HCT116 (cell line): ENCODE measurements around the gene GFM2. TPM values are rescaled to one million over a fixed set of nuclear protein-coding genes. Genes with fewer than 3 reads are reported as not detected.

Experiments
- ATAC-seq: fragments of 200-7000 bp; cut with Tn5 transposase; 2 replicates; pipeline ENCODE4 v1.9.1; 2020; ENCODE audit warnings: mild to moderate bottlenecking, moderate library complexity
- BruUV-seq: library from RNA; stranded (reverse); fragments of 400-500 nt; replicated peaks from 2 replicates; lab custom pipeline; 2021; lab: Mats Ljungman, UMichigan
- CTCF ChIA-PET: fragments of 300-600 bp; sonication (Branson Sonifier 250); formaldehyde crosslinking; loops from one replicate; lab custom pipeline; 2021; ENCODE audit warnings: antibody characterized with exemption; lab: Charles Lee
- POLR2A ChIA-PET: fragments of 300-600, 350-600 bp; sonication (Branson Sonifier 250); formaldehyde crosslinking; loops from one replicate; lab custom pipeline; 2021; ENCODE audit warnings: antibody characterized with exemption; lab: Charles Lee
- RAD21 ChIA-PET, 2 experiments: fragments of 300-600 bp; sonication (Branson Sonifier 250); formaldehyde crosslinking; loops; one replicate each; lab custom pipeline; 2023; ENCODE audit warnings: low total read pairs in 2 of 2; ENCODE audit not compliant: uncharacterized antibody in 2 of 2, unreplicated experiment in 2 of 2, low non-redundant PET in 1 of 2; lab: Charles Lee
- DNase-seq: peaks from one replicate; pipeline ENCODE4 v3.0.0-alpha.2; 2010; ENCODE audit warnings: low read depth, low spot score
- H2AFZ ChIP-seq: fragments of 200-600 bp; shearing (Covaris generic), sonication (generic); 2 replicates; pipeline ENCODE4 v1.6.1; 2017; ENCODE audit warnings: low read depth, mixed run types, mixed read lengths, antibody characterized with exemption, low read length; ENCODE audit not compliant: poor library complexity, severe bottlenecking
- H3K27ac ChIP-seq: 2 replicates; pipeline ENCODE4 v1.5.1; 2012; ENCODE audit warnings: low read depth, low read length
- H3K27me3 ChIP-seq: fragments of 200-600 bp; sonication (generic); 2 replicates; pipeline ENCODE4 v1.6.1; 2016; ENCODE audit warnings: mixed run types, low read length, mixed read lengths; ENCODE audit not compliant: insufficient read depth
- H3K36me3 ChIP-seq, 2 experiments: fragments of 200-500 bp in 1 of 2; fragments of 200-600 bp in 1 of 2; sonication (Bioruptor generic) in 1 of 2; sonication (generic) in 1 of 2; 2 replicates each; pipeline versions ENCODE4 v1.5.1 to v1.6.1; 2014 to 2016; ENCODE audit warnings: low read length in 2 of 2, inconsistent platforms in 1 of 2, mixed read lengths in 1 of 2, mixed run types in 1 of 2; ENCODE audit not compliant: insufficient read depth in 2 of 2, control insufficient read depth in 1 of 2
- H3K4me1 ChIP-seq, 2 experiments: fragments of 200-600 bp in 1 of 2; sonication (generic) in 1 of 2; 2 replicates each; pipeline versions ENCODE4 v1.5.1 to v1.6.1; 2012 to 2017; ENCODE audit warnings: low read length in 2 of 2, inconsistent platforms in 1 of 2, mild to moderate bottlenecking in 1 of 2, mixed read lengths in 1 of 2, mixed run types in 1 of 2, moderate library complexity in 1 of 2; ENCODE audit not compliant: insufficient read depth in 2 of 2, control insufficient read depth in 1 of 2
- H3K4me2 ChIP-seq: fragments of 200-600 bp; sonication (generic); 2 replicates; pipeline ENCODE4 v1.6.1; 2017; ENCODE audit warnings: mixed run types, low read length, mixed read lengths
- H3K4me3 ChIP-seq, 2 experiments: fragments of 200-600 bp in 1 of 2; sonication (generic) in 1 of 2; replicated peaks in 1 of 2; 2 replicates each; pipeline ENCODE4 v1.5.1; 2011 to 2016; ENCODE audit warnings: low read length in 2 of 2, control low read depth in 1 of 2, low read depth in 1 of 2, mild to moderate bottlenecking in 1 of 2, mixed read lengths in 1 of 2, mixed run types in 1 of 2
- H3K79me2 ChIP-seq: fragments of 200-600 bp; sonication (generic); 2 replicates; pipeline ENCODE4 v1.6.1; 2017; ENCODE audit warnings: mild to moderate bottlenecking, mixed run types, low read length, moderate library complexity, mixed read lengths; ENCODE audit not compliant: insufficient read depth
- H3K9ac ChIP-seq: fragments of 200-600 bp; sonication (generic); 2 replicates; pipeline ENCODE4 v1.6.1; 2016; ENCODE audit warnings: low read length, mixed read lengths
- H3K9me2 ChIP-seq: fragments of 200-600 bp; sonication (generic), shearing (Covaris generic); 2 replicates; pipeline ENCODE4 v1.6.1; 2017; ENCODE audit warnings: mixed run types, mild to moderate bottlenecking, moderate library complexity; ENCODE audit not compliant: insufficient read depth
- H3K9me3 ChIP-seq, 2 experiments: fragments of 200-500 bp in 1 of 2; fragments of 200-600 bp in 1 of 2; sonication (Bioruptor generic) in 1 of 2; sonication (generic) in 1 of 2; 2 replicates each; pipeline ENCODE4 v1.6.1; 2014 to 2017; ENCODE audit warnings: low read length in 2 of 2, mixed read lengths in 2 of 2, inconsistent platforms in 1 of 2, low read depth in 1 of 2, mild to moderate bottlenecking in 1 of 2, mixed run types in 1 of 2, moderate library complexity in 1 of 2; ENCODE audit not compliant: control insufficient read depth in 1 of 2, insufficient read depth in 1 of 2
- H4K20me1 ChIP-seq: fragments of 200-600 bp; sonication (generic), shearing (Covaris generic); 2 replicates; pipeline ENCODE4 v1.6.1; 2017; ENCODE audit warnings: mixed run types, mild to moderate bottlenecking, moderate library complexity; ENCODE audit not compliant: insufficient read depth
- CBX3 ChIP-seq: IDR thresholded peaks from 2 replicates; pipeline ENCODE4 v1.6.1; 2012; ENCODE audit warnings: low read depth
- CEBPB ChIP-seq: IDR thresholded peaks from 2 replicates; pipeline ENCODE4 v1.6.1; 2012; ENCODE audit warnings: low read depth
- FOSL1 ChIP-seq: IDR thresholded peaks from 2 replicates; pipeline ENCODE4 v1.6.1; 2012; ENCODE audit warnings: low read depth
- POLR2A ChIP-seq: IDR thresholded peaks from 2 replicates; pipeline ENCODE4 v1.7.0; 2011; ENCODE audit warnings: borderline replicate concordance; ENCODE audit not compliant: insufficient read depth, insufficient read length; ENCODE audit errors: extremely low read depth
- SIN3A ChIP-seq: IDR thresholded peaks from 2 replicates; pipeline ENCODE4 v1.6.1; 2012; ENCODE audit warnings: low read depth
- SP1 ChIP-seq: IDR thresholded peaks from 2 replicates; pipeline ENCODE4 v1.6.1; 2012; ENCODE audit warnings: low read depth
- YY1 ChIP-seq: IDR thresholded peaks from 2 replicates; pipeline ENCODE4 v1.6.1; 2011; ENCODE audit warnings: low read length, low read depth, moderate library complexity, mild to moderate bottlenecking; ENCODE audit not compliant: insufficient replicate concordance; ENCODE audit errors: extremely low read depth
- ZBTB33 ChIP-seq: IDR thresholded peaks from 2 replicates; pipeline ENCODE4 v1.6.1; 2011; ENCODE audit warnings: mild to moderate bottlenecking, low read length, moderate library complexity; ENCODE audit not compliant: insufficient replicate concordance; ENCODE audit errors: extremely low read depth
- ZNF274 ChIP-seq: fragments of 200-500 bp; sonication (Bioruptor generic); IDR thresholded peaks from 2 replicates; pipeline ENCODE4 v1.6.1; 2014; ENCODE audit warnings: mild to moderate bottlenecking, low read depth, low read length, inconsistent platforms
- intact Hi-C: fragments of 100-400 bp; cut with micrococcal nuclease; formaldehyde crosslinking; loops from 2 replicates; pipeline ENCODE4 v1.10.0; 2022
- total RNA-seq: library from RNA; stranded (reverse); gene quantifications from one replicate; pipeline ENCODE4 v1.2.1, GENCODE V29; 2021; ENCODE audit not compliant: unreplicated experiment
- TF ChIP-seq, protein P1 (sequence below), 3 experiments: fragments of 200-600 bp in 1 of 3; sonication (generic) in 1 of 3; IDR thresholded peaks in 2 of 3; conservative IDR thresholded peaks in 1 of 3; 2 replicates each; pipeline ENCODE4 v1.5.1; 2012 to 2017; ENCODE audit warnings: low read depth in 2 of 3, low read length in 2 of 3, antibody characterized with exemption in 1 of 3, borderline replicate concordance in 1 of 3, control low read depth in 1 of 3, mild to moderate bottlenecking in 1 of 3, mixed read lengths in 1 of 3, mixed run types in 1 of 3, moderate library complexity in 1 of 3; ENCODE audit not compliant: insufficient read depth in 1 of 3
- TF ChIP-seq, protein P2 (sequence below): IDR thresholded peaks from 2 replicates; pipeline ENCODE4 v1.6.1; 2012

GFM2 gene
- total RNA-seq, 1 experiment from 2014 or later, result 25.0 TPM

GRCh38 chr5:74717596-74717995 is 49.3 kb downstream of the GFM2 start:
- intact Hi-C loops, result no loop called here

DNA sequence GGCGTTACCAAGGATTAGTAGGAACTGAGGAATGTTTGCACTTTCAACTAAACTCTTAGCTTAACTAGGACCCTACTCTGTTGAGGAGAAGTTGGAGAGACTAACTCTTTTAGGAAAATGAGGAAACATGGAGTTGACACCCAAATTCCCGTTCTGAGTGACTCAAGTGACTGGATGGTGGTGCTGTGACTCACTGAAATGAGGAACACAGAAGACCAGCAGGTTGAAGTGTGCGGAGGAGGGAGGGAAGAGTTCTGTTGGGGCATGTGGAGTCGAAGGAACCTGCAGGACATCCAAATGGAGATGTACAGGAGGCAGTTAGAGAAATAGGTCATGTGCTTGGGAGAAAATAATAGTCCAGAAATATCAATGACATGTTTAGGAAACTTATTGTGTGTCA is 73.7 kb downstream of the GFM2 start:
- H3K4me2 ChIP-seq, result no peak overlapping the region
- no peaks in the 10 kb centered on the region for H3K79me2 ChIP-seq
- ChIA-PET CTCF (no interaction called here), POLR2A (no interaction called here), RAD21 (no interaction called here)
- no peak for DNase-seq
- H3K9me2 ChIP-seq, result no peaks in the 10 kb centered on the region
- H3K9ac ChIP-seq, result no peak overlapping the region
- intact Hi-C loops, result no loop called here
- no TSS peak for BruUV-seq
- H4K20me1 ChIP-seq, result no peaks in the 10 kb centered on the region
- H3K27me3 ChIP-seq, result no peaks in the 10 kb centered on the region
- peaks cover 19% of the 10 kb centered on the region in 2 experiments; a peak in 3 of 4 replicates for H3K36me3 ChIP-seq
- 0 out of 4 replicates have a peak, but pooled peaks cover 0 to 3% of the 10 kb centered on the region in 2 experiments for H3K4me1 ChIP-seq
- H3K9me3 ChIP-seq, result no peaks in the 10 kb centered on the region
- H2AFZ ChIP-seq, result no peak overlapping the region
- H3K4me3 ChIP-seq, result no peak overlapping the region
- ATAC-seq, result no peak
- H3K27ac ChIP-seq, result no peak overlapping the region
- TF ChIP-seq, protein P1, sequence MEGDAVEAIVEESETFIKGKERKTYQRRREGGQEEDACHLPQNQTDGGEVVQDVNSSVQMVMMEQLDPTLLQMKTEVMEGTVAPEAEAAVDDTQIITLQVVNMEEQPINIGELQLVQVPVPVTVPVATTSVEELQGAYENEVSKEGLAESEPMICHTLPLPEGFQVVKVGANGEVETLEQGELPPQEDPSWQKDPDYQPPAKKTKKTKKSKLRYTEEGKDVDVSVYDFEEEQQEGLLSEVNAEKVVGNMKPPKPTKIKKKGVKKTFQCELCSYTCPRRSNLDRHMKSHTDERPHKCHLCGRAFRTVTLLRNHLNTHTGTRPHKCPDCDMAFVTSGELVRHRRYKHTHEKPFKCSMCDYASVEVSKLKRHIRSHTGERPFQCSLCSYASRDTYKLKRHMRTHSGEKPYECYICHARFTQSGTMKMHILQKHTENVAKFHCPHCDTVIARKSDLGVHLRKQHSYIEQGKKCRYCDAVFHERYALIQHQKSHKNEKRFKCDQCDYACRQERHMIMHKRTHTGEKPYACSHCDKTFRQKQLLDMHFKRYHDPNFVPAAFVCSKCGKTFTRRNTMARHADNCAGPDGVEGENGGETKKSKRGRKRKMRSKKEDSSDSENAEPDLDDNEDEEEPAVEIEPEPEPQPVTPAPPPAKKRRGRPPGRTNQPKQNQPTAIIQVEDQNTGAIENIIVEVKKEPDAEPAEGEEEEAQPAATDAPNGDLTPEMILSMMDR (IDR thresholded peaks at IDR 0.05 in 2 of 3, conservative IDR thresholded peaks at IDR 0.05 in 1 of 3; ENCODE audit: borderline replicate concordance in 1 of 3, insufficient read depth in 1 of 3, low read depth in 2 of 3, low read length in 2 of 3), result no peak
- TF ChIP-seq ZBTB33, result no peak
- TF ChIP-seq YY1, result no peak
- no peak for TF ChIP-seq CBX3
- no peak for TF ChIP-seq ZNF274
- no peak for TF ChIP-seq POLR2A
- no peak for TF ChIP-seq SP1
- TF ChIP-seq, protein P2, sequence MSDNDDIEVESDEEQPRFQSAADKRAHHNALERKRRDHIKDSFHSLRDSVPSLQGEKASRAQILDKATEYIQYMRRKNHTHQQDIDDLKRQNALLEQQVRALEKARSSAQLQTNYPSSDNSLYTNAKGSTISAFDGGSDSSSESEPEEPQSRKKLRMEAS, result no peak
- TF ChIP-seq SIN3A, result no peak

More at GRCh38 chr5:74717596-74717995, 49.3 kb downstream of the GFM2 start:
- H3K79me2 ChIP-seq, result no peaks in the 10 kb centered on the region
- ChIA-PET POLR2A (no interaction called here), CTCF (no interaction called here)
- H3K9me3 ChIP-seq, result no peaks in the 10 kb centered on the region
- no peak for ATAC-seq
- no peak overlapping the region for H3K4me3 ChIP-seq
- no peaks in the 10 kb centered on the region for H3K4me1 ChIP-seq
- no TSS peak for BruUV-seq
- H3K4me2 ChIP-seq, result no peak overlapping the region
- H2AFZ ChIP-seq, result no peak overlapping the region
- no peak overlapping the region for H3K9ac ChIP-seq
- H4K20me1 ChIP-seq, result no peaks in the 10 kb centered on the region
- TF ChIP-seq ZBTB33 (no peak), SIN3A (no peak), FOSL1 (no peak), CEBPB (no peak)
- TF ChIP-seq, all 23 proteins: peak for 0
- Histone ChIP-seq H3K9me2 (no peaks in the 10 kb centered on the region), H3K36me3 (peaks cover 20 to 33% of the 10 kb centered on the region in 2 experiments), H3K27ac (no peak overlapping the region), H3K27me3 (no peaks in the 10 kb centered on the region)
- RAD21 ChIA-PET, result no interaction called here
- no peak for DNase-seq
